Stomach (tissue), 4 donors: ENCODE results near the gene RPS6KC1.

Experiments used
- POLR2A ChIP-seq, 4 donors: fragments of 450-650 bp; IDR thresholded peaks; one replicate each; pipeline ENCODE4 v1.6.1; 2016; ENCODE audit warnings: antibody characterized with exemption in 4 of 4, control low read depth in 2 of 4, mild to moderate bottlenecking in 1 of 4, moderate library complexity in 1 of 4
- POLR2AphosphoS5 ChIP-seq, 3 donors: sonication (generic); formaldehyde crosslinking; IDR thresholded peaks; one replicate each; pipeline ENCODE4 v1.6.1; 2016; ENCODE audit warnings: antibody characterized with exemption in 3 of 3
- TF ChIP-seq, protein P1 (sequence below), 7 experiments: fragments of 450-650 bp in 4 of 7; fragments of 200-600 bp in 3 of 7; sonication (generic) in 3 of 7; IDR thresholded peaks; one replicate each; pipeline ENCODE4 v1.5.1; 2016 to 2019; ENCODE audit warnings: antibody characterized with exemption in 7 of 7, control low read depth in 2 of 7, mild to moderate bottlenecking in 1 of 7

DNA sequence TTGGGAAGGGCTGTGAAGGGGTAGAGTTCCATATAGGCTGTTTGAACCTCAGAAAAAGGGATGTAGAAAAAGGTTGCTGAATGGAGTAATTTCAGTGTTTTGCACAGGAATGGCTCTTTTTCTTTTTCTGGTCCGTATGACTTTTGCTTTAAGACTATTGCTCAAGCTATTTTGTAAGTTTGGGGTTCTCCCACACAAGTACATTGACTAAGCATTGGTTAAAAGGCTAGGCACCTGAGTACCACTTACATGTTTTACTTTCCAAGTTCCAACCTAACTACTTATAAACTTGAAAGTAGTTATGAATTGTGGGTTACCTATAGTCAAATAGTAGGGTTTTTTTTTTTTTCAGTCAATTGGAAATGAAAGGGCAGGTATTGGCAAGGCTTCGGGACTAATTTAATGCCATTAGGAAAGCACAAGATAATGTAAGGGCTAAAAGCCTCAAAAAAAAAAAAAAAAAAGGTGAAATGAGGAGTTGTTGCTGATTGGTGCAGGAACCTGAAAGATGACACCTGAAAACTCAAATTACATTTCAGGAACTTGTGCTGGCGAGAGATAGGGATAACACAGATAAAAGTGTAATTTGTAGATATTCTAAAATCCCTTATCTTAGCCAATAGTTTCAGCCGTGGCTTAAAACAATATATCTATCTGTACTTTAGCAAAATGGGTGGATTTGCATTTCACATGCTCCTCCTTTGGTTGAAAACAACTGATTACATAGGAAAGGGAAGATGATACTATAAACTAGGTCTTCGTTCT is 209.5 kb downstream of the RPS6KC1 start:
- TF ChIP-seq POLR2A (IDR thresholded peaks at IDR 0.05), result no peak
- TF ChIP-seq, protein P1, sequence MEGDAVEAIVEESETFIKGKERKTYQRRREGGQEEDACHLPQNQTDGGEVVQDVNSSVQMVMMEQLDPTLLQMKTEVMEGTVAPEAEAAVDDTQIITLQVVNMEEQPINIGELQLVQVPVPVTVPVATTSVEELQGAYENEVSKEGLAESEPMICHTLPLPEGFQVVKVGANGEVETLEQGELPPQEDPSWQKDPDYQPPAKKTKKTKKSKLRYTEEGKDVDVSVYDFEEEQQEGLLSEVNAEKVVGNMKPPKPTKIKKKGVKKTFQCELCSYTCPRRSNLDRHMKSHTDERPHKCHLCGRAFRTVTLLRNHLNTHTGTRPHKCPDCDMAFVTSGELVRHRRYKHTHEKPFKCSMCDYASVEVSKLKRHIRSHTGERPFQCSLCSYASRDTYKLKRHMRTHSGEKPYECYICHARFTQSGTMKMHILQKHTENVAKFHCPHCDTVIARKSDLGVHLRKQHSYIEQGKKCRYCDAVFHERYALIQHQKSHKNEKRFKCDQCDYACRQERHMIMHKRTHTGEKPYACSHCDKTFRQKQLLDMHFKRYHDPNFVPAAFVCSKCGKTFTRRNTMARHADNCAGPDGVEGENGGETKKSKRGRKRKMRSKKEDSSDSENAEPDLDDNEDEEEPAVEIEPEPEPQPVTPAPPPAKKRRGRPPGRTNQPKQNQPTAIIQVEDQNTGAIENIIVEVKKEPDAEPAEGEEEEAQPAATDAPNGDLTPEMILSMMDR (IDR thresholded peaks at IDR 0.05), result no peak
- no peak for TF ChIP-seq POLR2AphosphoS5 (IDR thresholded peaks at IDR 0.05)
